Skeletal muscle tissue (tissue), 4 donors: ENCODE data around the gene ANXA11. TPM values are rescaled to one million over a fixed set of nuclear protein-coding genes. Genes with fewer than 3 reads are reported as not detected.
"Not testable (repeated sequence)": the region's sequence is repeated elsewhere in the genome, so short reads cannot be mapped to it uniquely, and the experiment has no call there.

Experiments used
- H3K27ac ChIP-seq: one replicate; pipeline ENCODE4 v1.7.0; 2013; ENCODE audit warnings: mild to moderate bottlenecking, low read depth, low read length, inconsistent platforms
- H3K27me3 ChIP-seq, 3 donors: one replicate each; pipeline ENCODE4 v1.7.0; 2013; ENCODE audit warnings: low read length in 3 of 3; ENCODE audit not compliant: control insufficient read depth in 3 of 3, insufficient read depth in 3 of 3
- H3K36me3 ChIP-seq, 3 donors: one replicate each; pipeline ENCODE4 v1.7.0; 2013; ENCODE audit warnings: low read length in 3 of 3; ENCODE audit not compliant: control insufficient read depth in 3 of 3, insufficient read depth in 3 of 3
- H3K4me1 ChIP-seq, 3 donors: one replicate each; pipeline ENCODE4 v1.7.0; 2013; ENCODE audit warnings: low read length in 3 of 3, mild to moderate bottlenecking in 3 of 3; ENCODE audit not compliant: control insufficient read depth in 3 of 3, insufficient read depth in 3 of 3
- H3K4me3 ChIP-seq, 3 donors: one replicate each; pipeline ENCODE4 v1.7.0; 2013; ENCODE audit warnings: low read length in 3 of 3
- H3K9ac ChIP-seq, 3 donors: one replicate each; pipeline ENCODE4 v1.7.0; 2013; ENCODE audit warnings: low read length in 3 of 3, mild to moderate bottlenecking in 3 of 3, moderate library complexity in 2 of 3, low read depth in 1 of 3
- H3K9me3 ChIP-seq, 3 donors: one replicate each; pipeline ENCODE4 v1.7.0; 2013; ENCODE audit warnings: low read length in 3 of 3; ENCODE audit not compliant: control insufficient read depth in 3 of 3
- total RNA-seq: library from RNA; depleted of rRNA; stranded (reverse); fragments of >200 nt; gene quantifications from one replicate; pipeline ENCODE4 v1.2.3, GENCODE V29; 2014
- donor health status: Osteomylitis.

The ANXA11 gene
- total RNA-seq, 1 donor from 2014 or later, result 29.7 TPM

DNA sequence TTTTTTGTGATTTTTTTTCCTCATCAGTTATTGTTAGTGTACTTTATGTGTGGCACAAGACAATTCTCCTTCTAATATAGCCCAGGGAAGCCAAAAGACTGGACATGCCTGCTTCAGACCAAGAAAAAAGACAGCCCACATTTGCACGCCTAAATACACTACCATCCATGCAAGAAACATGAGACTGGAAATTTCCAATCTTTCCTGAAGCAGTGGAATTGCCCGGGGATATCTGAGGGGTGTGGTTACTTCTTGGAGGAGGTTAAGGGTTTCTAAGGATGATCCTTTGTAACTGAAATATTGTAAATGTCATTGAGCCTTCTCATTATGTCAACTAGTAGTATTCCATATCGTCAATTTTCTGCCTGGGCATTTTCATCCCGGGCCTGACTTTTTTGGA is 37.0 kb upstream of the ANXA11 start:
- not testable (repeated sequence) for H3K4me3 ChIP-seq, H3K9ac ChIP-seq, H3K36me3 ChIP-seq, H3K4me1 ChIP-seq, H3K27me3 ChIP-seq, H3K27ac ChIP-seq, H3K9me3 ChIP-seq

GRCh38 chr10:80236457-80236856 is 31.1 kb upstream of the ANXA11 start:
- not testable (repeated sequence) for H3K9ac ChIP-seq, H3K9me3 ChIP-seq, H3K27me3 ChIP-seq, H3K36me3 ChIP-seq, H3K4me1 ChIP-seq, H3K27ac ChIP-seq, H3K4me3 ChIP-seq

- not testable (repeated sequence) for H3K9me3 ChIP-seq, H3K4me3 ChIP-seq, H3K36me3 ChIP-seq, H3K4me1 ChIP-seq, H3K27ac ChIP-seq, H3K9ac ChIP-seq, H3K27me3 ChIP-seq
Observed at GRCh38 chr10:80234331-80235235, 29.2 kb upstream of the ANXA11 start.

DNA sequence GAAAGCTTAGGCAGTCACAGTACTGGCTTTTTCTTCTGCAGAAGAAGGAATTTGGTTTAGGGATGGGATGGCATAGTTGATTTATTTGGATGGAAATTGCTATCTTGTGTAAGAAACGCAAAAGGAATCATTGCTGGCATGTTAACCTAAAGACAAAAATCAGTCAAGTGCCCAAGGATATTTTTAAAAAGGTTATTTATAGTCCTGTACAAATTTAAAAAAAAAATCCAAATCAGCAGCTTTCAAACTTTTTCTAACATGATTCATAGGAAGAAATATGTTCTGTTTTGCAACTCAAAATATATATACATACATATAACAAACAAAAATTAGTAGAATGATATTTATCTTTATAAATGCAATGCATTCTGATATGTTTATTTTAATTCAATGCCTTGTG is 28.5 kb upstream of the ANXA11 start:
- H3K27ac ChIP-seq, H3K9ac ChIP-seq, H3K9me3 ChIP-seq, H3K4me3 ChIP-seq, H3K4me1 ChIP-seq, H3K27me3 ChIP-seq, H3K36me3 ChIP-seq: not testable (repeated sequence)

DNA sequence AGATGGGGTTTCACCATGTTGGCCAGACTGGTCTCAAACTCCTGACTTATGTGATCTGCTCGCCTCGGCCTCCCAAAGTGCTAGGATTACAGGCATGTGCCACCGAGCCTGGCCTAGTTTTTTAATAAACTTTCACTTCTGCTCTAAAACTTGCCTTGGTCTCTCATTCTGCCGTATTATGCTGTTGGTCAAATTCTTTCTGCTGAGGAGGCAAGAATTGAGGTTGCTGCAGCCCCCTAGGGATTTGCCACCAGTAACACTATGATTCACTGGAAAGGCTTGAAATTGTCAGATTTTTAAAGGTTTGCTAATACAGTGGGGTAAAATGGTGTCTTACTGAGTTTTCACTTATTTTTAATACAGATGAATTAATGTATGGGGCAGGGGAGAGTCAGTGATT is 21.4 kb upstream of the ANXA11 start:
- H3K4me3 ChIP-seq, H3K9ac ChIP-seq, H3K4me1 ChIP-seq, H3K27me3 ChIP-seq, H3K9me3 ChIP-seq, H3K27ac ChIP-seq, H3K36me3 ChIP-seq: not testable (repeated sequence)

- not testable (repeated sequence) for H3K27ac ChIP-seq, H3K4me3 ChIP-seq, H3K36me3 ChIP-seq, H3K9ac ChIP-seq, H3K9me3 ChIP-seq, H3K4me1 ChIP-seq, H3K27me3 ChIP-seq
Observed at GRCh38 chr10:80223031-80223419, 17.7 kb upstream of the ANXA11 start.

DNA sequence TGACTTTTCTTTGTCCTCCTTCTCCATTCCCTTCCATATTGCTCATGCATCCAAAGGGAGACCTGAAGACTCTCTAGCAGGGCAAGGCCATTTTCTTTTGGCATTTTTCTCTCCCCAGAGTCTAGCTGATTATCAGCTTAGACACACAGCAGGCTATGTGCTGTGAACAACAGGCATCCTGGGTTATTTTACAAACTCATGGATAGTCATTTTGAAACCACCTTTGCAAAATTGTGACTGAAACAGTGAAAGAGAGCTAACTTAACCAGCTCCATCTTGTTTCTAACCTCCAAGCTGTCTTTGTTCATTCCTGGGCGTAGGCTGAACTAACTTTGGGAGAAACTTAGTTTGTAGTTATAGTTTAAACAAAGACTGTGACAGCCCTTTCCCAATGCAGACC is 13.5 kb upstream of the ANXA11 start:
- H3K36me3 ChIP-seq, H3K27ac ChIP-seq, H3K9ac ChIP-seq, H3K4me3 ChIP-seq, H3K4me1 ChIP-seq, H3K9me3 ChIP-seq, H3K27me3 ChIP-seq: not testable (repeated sequence)

GRCh38 chr10:80214368-80214982 is 9.1 kb upstream of the ANXA11 start:
- not testable (repeated sequence) for H3K27ac ChIP-seq, H3K36me3 ChIP-seq, H3K9me3 ChIP-seq, H3K4me3 ChIP-seq, H3K9ac ChIP-seq, H3K4me1 ChIP-seq, H3K27me3 ChIP-seq

DNA sequence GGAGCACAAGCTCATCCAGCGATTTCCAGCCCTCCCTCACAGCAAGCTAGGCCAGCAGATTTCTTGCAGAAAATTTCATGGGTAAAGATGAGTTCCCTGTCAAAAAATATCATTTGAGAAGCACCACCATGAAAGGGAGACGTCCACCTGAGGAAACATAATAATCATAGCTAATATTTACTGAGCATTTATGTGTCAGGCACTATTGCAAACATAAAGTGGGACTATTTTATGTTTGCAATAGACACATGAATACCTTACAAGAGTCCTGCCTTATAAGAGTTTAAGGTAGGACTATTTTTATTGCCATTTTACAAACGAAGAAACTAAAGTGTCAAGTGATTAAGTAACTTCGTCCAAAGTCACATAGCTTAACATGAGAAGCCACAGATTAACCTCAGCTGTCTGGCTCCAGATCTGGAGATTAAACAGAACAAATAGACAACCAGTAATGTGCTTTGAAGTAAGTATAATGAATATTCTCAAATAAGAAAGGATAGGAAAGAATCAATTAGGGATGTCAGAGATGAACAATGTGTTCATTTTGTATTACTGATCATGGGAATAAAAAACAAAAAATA is 7.3 kb upstream of the ANXA11 start:
- not testable (repeated sequence) for H3K9me3 ChIP-seq, H3K36me3 ChIP-seq, H3K27me3 ChIP-seq, H3K9ac ChIP-seq, H3K27ac ChIP-seq, H3K4me1 ChIP-seq, H3K4me3 ChIP-seq

DNA sequence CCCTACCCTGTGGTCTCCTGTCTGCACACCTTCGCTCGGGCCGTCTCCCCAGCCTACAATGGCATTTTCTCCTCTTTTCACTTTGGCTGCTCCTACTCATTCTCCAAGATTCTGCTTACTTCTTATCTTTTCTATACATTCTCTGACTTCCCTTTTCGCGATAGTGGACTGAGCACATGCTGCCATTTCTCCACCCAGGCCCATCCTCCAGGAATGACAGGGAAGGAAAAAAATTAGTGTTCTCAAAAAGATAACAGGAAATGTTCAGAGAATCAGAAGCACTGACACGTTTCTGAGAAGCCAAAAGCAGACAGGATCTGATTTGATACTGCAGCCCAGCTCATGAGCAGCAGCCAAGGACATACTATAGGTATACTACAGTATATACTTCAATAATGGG is 6.4 kb upstream of the ANXA11 start:
- no peaks in the 10 kb centered on the region for H3K27me3 ChIP-seq
- H3K4me1 ChIP-seq, result peaks cover 0 to 9% (median 4%) of the 10 kb centered on the region in 3 donors
- no peak overlapping the region for H3K4me3 ChIP-seq

More for the DNA sequence above, 6.4 kb upstream of the ANXA11 start:
- H3K9ac ChIP-seq, result no peak overlapping the region
- H3K27ac ChIP-seq, result no peak overlapping the region
- H3K36me3 ChIP-seq, result no peaks in the 10 kb centered on the region
- no peaks in the 10 kb centered on the region for H3K9me3 ChIP-seq
